ENCODE results near the gene HEXA.

DNA sequence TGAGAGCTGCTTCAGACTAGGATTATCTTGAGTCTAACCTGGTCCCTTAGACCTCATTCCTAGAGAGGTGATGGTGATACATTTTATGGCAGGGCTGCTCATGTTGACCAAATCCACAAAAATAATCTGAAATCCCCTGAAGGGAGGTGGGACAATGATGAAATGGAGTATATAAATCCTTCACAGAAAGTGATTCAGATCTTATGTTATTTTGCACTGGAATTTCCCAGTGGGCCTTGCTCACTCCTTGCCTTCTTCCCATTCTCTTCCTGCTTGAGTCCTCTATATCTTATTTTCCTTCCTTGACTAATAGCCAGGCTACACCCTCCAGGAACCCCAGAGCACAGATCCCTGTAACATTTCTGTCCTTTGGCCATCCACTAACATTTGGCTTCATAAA is 11.9 kb upstream of the HEXA start:
- TF ChIP-seq NFRKB (IDR thresholded peaks at IDR 0.05), result no peak
- no peak for TF ChIP-seq FOXK2 (IDR thresholded peaks at IDR 0.05)
- TF ChIP-seq BHLHE40 (IDR thresholded peaks at IDR 0.05; ENCODE audit: borderline replicate concordance), result no peak
- TF ChIP-seq, protein P1, sequence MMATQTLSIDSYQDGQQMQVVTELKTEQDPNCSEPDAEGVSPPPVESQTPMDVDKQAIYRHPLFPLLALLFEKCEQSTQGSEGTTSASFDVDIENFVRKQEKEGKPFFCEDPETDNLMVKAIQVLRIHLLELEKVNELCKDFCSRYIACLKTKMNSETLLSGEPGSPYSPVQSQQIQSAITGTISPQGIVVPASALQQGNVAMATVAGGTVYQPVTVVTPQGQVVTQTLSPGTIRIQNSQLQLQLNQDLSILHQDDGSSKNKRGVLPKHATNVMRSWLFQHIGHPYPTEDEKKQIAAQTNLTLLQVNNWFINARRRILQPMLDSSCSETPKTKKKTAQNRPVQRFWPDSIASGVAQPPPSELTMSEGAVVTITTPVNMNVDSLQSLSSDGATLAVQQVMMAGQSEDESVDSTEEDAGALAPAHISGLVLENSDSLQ (IDR thresholded peaks at IDR 0.05), result no peak
- TF ChIP-seq SUZ12 (IDR thresholded peaks at IDR 0.05), result no peak
- TF ChIP-seq FOXM1 (IDR thresholded peaks at IDR 0.05; ENCODE audit: borderline replicate concordance), result no peak
- TF ChIP-seq ARNT (IDR thresholded peaks at IDR 0.05), result no peak
- no peak for TF ChIP-seq SP1 (IDR thresholded peaks at IDR 0.05)
- no peak for TF ChIP-seq FOXA1 (IDR thresholded peaks at IDR 0.05)

Measured in HEK293T (cell line).